HepG2 (cell line): ENCODE data around the gene SLC25A52. TPM values are rescaled to one million over a fixed set of nuclear protein-coding genes. Genes with fewer than 3 reads are reported as not detected.

ENCODE experiments used
- ATAC-seq: fragments of 200-7000 bp; cut with Tn5 transposase; 3 replicates; pipeline ENCODE4 v1.9.1; 2020; ENCODE audit warnings: mild to moderate bottlenecking, moderate library complexity
- BruUV-seq: library from RNA; stranded (reverse); fragments of 400-500 nt; replicated peaks from 2 replicates; lab custom pipeline; 2021; lab: Mats Ljungman, UMichigan
- CTCF ChIA-PET: fragments of 300-600 bp; formaldehyde crosslinking; extraction: SDS; loops from one replicate; lab custom pipeline; 2021; ENCODE audit warnings: low total read pairs, inconsistent platforms, low intra/inter-chr PET ratio; lab: Yijun Ruan, JAX
- POLR2A ChIA-PET: fragments of 350-600 bp; sonication (Branson Sonifier 250); formaldehyde crosslinking; loops from one replicate; lab custom pipeline; 2020; ENCODE audit warnings: antibody characterized with exemption, inconsistent platforms; lab: Yijun Ruan, JAX
- DNase-seq: peaks from one replicate; pipeline ENCODE4 v3.0.0-alpha.2; 2015; ENCODE audit warnings: low spot score
- FAIRE-seq: peaks from 3 replicates; lab custom pipeline; 2011; peaks lifted over from hg19 to GRCh38; lab: Jason Lieb, UNC
- H2AFZ ChIP-seq: one replicate; pipeline ENCODE4 v1.6.1; 2011; ENCODE audit warnings: low read length, inconsistent platforms
- H3K27ac ChIP-seq: fragments of 300-600 bp; 3 replicates; pipeline ENCODE4 v1.8.0; 2011; ENCODE audit warnings: mixed run types, mild to moderate bottlenecking, mixed read lengths, low read length, inconsistent platforms; ENCODE audit not compliant: insufficient read depth; ENCODE audit errors: extremely low read length
- H3K27me3 ChIP-seq, 2 experiments: fragments of 200-600 bp in 1 of 2; 2 replicates in 1 of 2; 3 replicates in 1 of 2; pipeline versions ENCODE4 v1.6.0 to v1.8.0; 2011; ENCODE audit warnings: low read length in 2 of 2, mild to moderate bottlenecking in 2 of 2, moderate library complexity in 2 of 2, inconsistent platforms in 1 of 2; ENCODE audit not compliant: insufficient read depth in 2 of 2, control insufficient read depth in 1 of 2
- H3K36me3 ChIP-seq, 2 experiments: fragments of 200-600 bp in 1 of 2; replicated peaks in 1 of 2; 2 replicates in 1 of 2; 3 replicates in 1 of 2; pipeline versions ENCODE4 v1.5.1 to v1.8.0; 2011; ENCODE audit warnings: low read length in 2 of 2, inconsistent platforms in 1 of 2; ENCODE audit not compliant: insufficient read depth in 2 of 2, control insufficient read depth in 1 of 2
- H3K4me1 ChIP-seq: 2 replicates; pipeline ENCODE4 v1.5.1; 2012; ENCODE audit warnings: low read length, inconsistent platforms; ENCODE audit not compliant: insufficient read depth
- H3K4me2 ChIP-seq: 2 replicates; pipeline ENCODE4 v1.6.0; 2011; ENCODE audit warnings: low read depth, low read length, inconsistent platforms
- H3K4me3 ChIP-seq, 3 experiments: fragments of 200-600 bp in 1 of 3; sonication (generic), shearing (Covaris generic) in 1 of 3; replicated peaks in 1 of 3; 2 replicates each; pipeline ENCODE4 v1.5.1; 2011 to 2016; ENCODE audit warnings: low read length in 3 of 3, inconsistent platforms in 2 of 3, low read depth in 2 of 3, mild to moderate bottlenecking in 2 of 3, control low read depth in 1 of 3, mixed read lengths in 1 of 3; ENCODE audit not compliant: insufficient read depth in 1 of 3
- H3K79me2 ChIP-seq: one replicate; pipeline ENCODE4 v1.6.1; 2011; ENCODE audit warnings: low read length, inconsistent platforms; ENCODE audit not compliant: insufficient read depth
- H3K9ac ChIP-seq: 2 replicates; pipeline ENCODE4 v1.6.0; 2011; ENCODE audit warnings: mild to moderate bottlenecking, low read depth, low read length, inconsistent platforms; ENCODE audit not compliant: insufficient read depth
- H3K9me3 ChIP-seq: 2 replicates; pipeline ENCODE4 v1.5.1; 2012; ENCODE audit warnings: mild to moderate bottlenecking, low read length
- H4K20me1 ChIP-seq: 2 replicates; pipeline ENCODE4 v1.6.0; 2011; ENCODE audit warnings: inconsistent platforms, mild to moderate bottlenecking, low read length, moderate library complexity; ENCODE audit not compliant: insufficient read depth
- CEBPG ChIP-seq: IDR thresholded peaks from 2 replicates; pipeline ENCODE4 v1.6.1; 2016
- FOSL2 ChIP-seq: sonication (generic); formaldehyde crosslinking; IDR thresholded peaks from 2 replicates; pipeline ENCODE4 v1.4.0; 2020; ENCODE audit warnings: missing genetic modification reagents
- HOXA7 ChIP-seq: sonication (generic); formaldehyde crosslinking; IDR thresholded peaks from 2 replicates; pipeline ENCODE4 v1.8.1; 2022; ENCODE audit warnings: mild to moderate bottlenecking, missing genetic modification reagents, moderate library complexity
- KAT2B ChIP-seq: fragments of 150-350 bp; IDR thresholded peaks from 2 replicates; pipeline ENCODE4 v1.6.1; 2014; ENCODE audit warnings: low read depth, low read length, borderline replicate concordance
- MYC ChIP-seq: sonication (generic); formaldehyde crosslinking; IDR thresholded peaks from 2 replicates; pipeline ENCODE4 v1.9.0; 2021; ENCODE audit warnings: missing genetic modification reagents, borderline replicate concordance
- MYNN ChIP-seq: sonication (generic); formaldehyde crosslinking; IDR thresholded peaks from 2 replicates; pipeline ENCODE4 v1.4.0; 2020; ENCODE audit warnings: mild to moderate bottlenecking, low read depth, missing genetic modification reagents
- MZF1 ChIP-seq: sonication (generic); formaldehyde crosslinking; IDR thresholded peaks from 2 replicates; pipeline ENCODE4 v1.8.1; 2023; ENCODE audit warnings: mild to moderate bottlenecking, missing genetic modification reagents, borderline replicate concordance
- NFRKB ChIP-seq: fragments of 450-650 bp; IDR thresholded peaks from 2 replicates; pipeline ENCODE4 v1.6.1; 2017
- RBM39 ChIP-seq: fragments of 200-400 bp; formaldehyde crosslinking; IDR thresholded peaks from one replicate; pipeline ENCODE4 v1.6.1; 2018; ENCODE audit warnings: antibody characterized with exemption, mild to moderate bottlenecking, low read depth, low read length; ENCODE audit not compliant: poor library complexity, severe bottlenecking
- SALL1 ChIP-seq: sonication (generic); formaldehyde crosslinking; IDR thresholded peaks from 2 replicates; pipeline ENCODE4 v1.8.0; 2022; ENCODE audit warnings: mild to moderate bottlenecking, missing genetic modification reagents
- SIN3B ChIP-seq: fragments of 150-350 bp; IDR thresholded peaks from 2 replicates; pipeline ENCODE4 v1.6.1; 2014; ENCODE audit warnings: low read length
- TCF7 ChIP-seq: sonication (generic); IDR thresholded peaks from 2 replicates; pipeline ENCODE4 v1.6.1; 2016; ENCODE audit warnings: antibody characterized with exemption, low read depth
- TP53 ChIP-seq: sonication (generic); formaldehyde crosslinking; conservative IDR thresholded peaks from 2 replicates; pipeline ENCODE4 v1.4.0; 2020; ENCODE audit warnings: missing genetic modification reagents
- ZC3H13 ChIP-seq: sonication (generic); formaldehyde crosslinking; IDR thresholded peaks from 2 replicates; pipeline ENCODE4 v1.8.1; 2023; ENCODE audit warnings: mild to moderate bottlenecking, missing genetic modification reagents, moderate library complexity
- ZMYM3 ChIP-seq: sonication (generic); formaldehyde crosslinking; IDR thresholded peaks from 2 replicates; pipeline ENCODE4 v1.5.1; 2020; ENCODE audit warnings: mild to moderate bottlenecking, missing genetic modification reagents
- ZNF207 ChIP-seq: fragments of 450-650 bp; IDR thresholded peaks from 2 replicates; pipeline ENCODE4 v1.6.1; 2016; ENCODE audit warnings: antibody characterized with exemption, borderline replicate concordance
- ZNF343 ChIP-seq: sonication (generic); formaldehyde crosslinking; IDR thresholded peaks from 2 replicates; pipeline ENCODE4 v1.4.0; 2020; ENCODE audit warnings: mild to moderate bottlenecking, missing genetic modification reagents
- ZNF552 ChIP-seq: sonication (generic); formaldehyde crosslinking; IDR thresholded peaks from 2 replicates; pipeline ENCODE4 v1.9.0; 2022; ENCODE audit warnings: missing genetic modification reagents, mild to moderate bottlenecking, borderline replicate concordance
- WGBS: methylation state at CpG from one replicate; pipeline ENCODE4 v1.1.6; 2017; ENCODE audit warnings: low lambda C conversion rate; 5-methylcytosine and 5-hydroxymethylcytosine counted together
- in situ Hi-C: cut with HindIII; loops from 2 replicates; pipeline ENCODE4 v1.10.0; 2017; ENCODE audit warnings: low pct_unique_long_range_greater_than_20kb; ENCODE audit not compliant: extremely low pct_ligation_motif_present
- intact Hi-C: fragments of 100-400 bp; cut with micrococcal nuclease; formaldehyde crosslinking; loops from one replicate; pipeline ENCODE4 v1.10.0; 2022; ENCODE audit not compliant: unreplicated experiment
- polyA plus RNA-seq, 8 experiments: library from polyadenylated mRNA; depleted of rRNA in 3 of 8; stranded (reverse) in 7 of 8; unstranded in 1 of 8; fragments of >200 nt; fragmentation: Illumina TruSeq in 4 of 8; extraction: Trizol in 4 of 8; gene quantifications; 2 replicates each; pipeline versions ENCODE4 v1.2.1 to v1.2.3, GENCODE V29; 2011 to 2016; ENCODE audit warnings: low read depth in 4 of 8, missing spikeins in 1 of 8, mixed read lengths in 1 of 8; ENCODE audit not compliant: insufficient read depth in 1 of 8
- total RNA-seq, 5 experiments: library from RNA; depleted of rRNA; stranded (reverse); fragments of >200 nt; fragmentation: Illumina TruSeq; extraction: Trizol; gene quantifications; 2 replicates each; pipeline ENCODE4 v1.2.3, GENCODE V29; 2016; ENCODE audit warnings: low read depth in 1 of 5
- TF ChIP-seq, protein P1 (sequence below): sonication (generic); formaldehyde crosslinking; IDR thresholded peaks from 2 replicates; pipeline ENCODE4 v1.4.0; 2020; ENCODE audit warnings: missing genetic modification reagents

The SLC25A52 gene
- total and polyA plus RNA-seq, 2 of the 13 experiments (the other 11 are each of a cell fraction or from before 2014, with no cell fraction given) = 0.46 TPM; not detected in 1

DNA sequence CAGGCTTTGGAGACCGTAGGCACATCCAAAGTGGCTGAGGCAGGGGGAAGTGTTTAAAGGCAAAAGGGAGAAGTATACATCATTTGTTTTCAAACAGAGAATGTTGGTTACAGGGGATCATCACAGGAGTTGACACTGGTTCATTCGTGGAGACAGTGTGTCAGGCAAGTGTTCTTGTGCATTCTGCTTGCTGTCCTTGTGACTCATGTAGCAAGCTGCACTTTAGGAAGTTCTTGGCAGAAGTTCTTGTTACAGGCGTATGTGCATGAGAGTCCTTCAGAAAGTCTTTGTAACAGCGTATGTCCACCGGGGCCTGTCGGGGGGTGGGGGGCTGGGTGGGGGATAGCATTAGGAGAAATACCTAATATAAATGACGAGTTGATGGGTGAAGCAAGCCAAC lies 39.8 kb downstream of the SLC25A52 start:
- no peak overlapping the region for H3K4me2 ChIP-seq
- ATAC-seq (no peak), FAIRE-seq (no peak), DNase-seq (no peak)
- intact Hi-C loops (loop anchor here (10.0 kb wide), 1 partner anchor 746 kb away; no protein-coding TSS in a partner anchor), in situ Hi-C loops (loop anchor here (5.0 kb wide), 1 partner anchor 164 kb away; no protein-coding TSS in a partner anchor)
- POLR2A ChIA-PET = no interaction called here
- no peak overlapping the region for H3K9ac ChIP-seq
- no peaks in the 10 kb centered on the region for H3K4me1 ChIP-seq
- no TSS peak for BruUV-seq
- H3K79me2 ChIP-seq = no peaks in the 10 kb centered on the region
- no peak for TF ChIP-seq SIN3B
- no peak for TF ChIP-seq ZMYM3 (CRISPR knock-in tag)
- no peak for TF ChIP-seq KAT2B
- TF ChIP-seq MYC = no peak
- no peak for TF ChIP-seq RBM39
- TF ChIP-seq TCF7 = no peak
- TF ChIP-seq FOSL2 = no peak
- no peak for TF ChIP-seq HOXA7 (CRISPR knock-in tag)
- no peak for TF ChIP-seq CEBPG (CRISPR knock-in tag)
- TF ChIP-seq ZC3H13 (CRISPR knock-in tag) = no peak
- no peak for TF ChIP-seq MZF1 (CRISPR knock-in tag)
- no peak for TF ChIP-seq SALL1
- TF ChIP-seq TP53 (CRISPR knock-in tag) = no peak
- TF ChIP-seq, protein P1, sequence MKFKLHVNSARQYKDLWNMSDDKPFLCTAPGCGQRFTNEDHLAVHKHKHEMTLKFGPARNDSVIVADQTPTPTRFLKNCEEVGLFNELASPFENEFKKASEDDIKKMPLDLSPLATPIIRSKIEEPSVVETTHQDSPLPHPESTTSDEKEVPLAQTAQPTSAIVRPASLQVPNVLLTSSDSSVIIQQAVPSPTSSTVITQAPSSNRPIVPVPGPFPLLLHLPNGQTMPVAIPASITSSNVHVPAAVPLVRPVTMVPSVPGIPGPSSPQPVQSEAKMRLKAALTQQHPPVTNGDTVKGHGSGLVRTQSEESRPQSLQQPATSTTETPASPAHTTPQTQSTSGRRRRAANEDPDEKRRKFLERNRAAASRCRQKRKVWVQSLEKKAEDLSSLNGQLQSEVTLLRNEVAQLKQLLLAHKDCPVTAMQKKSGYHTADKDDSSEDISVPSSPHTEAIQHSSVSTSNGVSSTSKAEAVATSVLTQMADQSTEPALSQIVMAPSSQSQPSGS = no peak
- TF ChIP-seq NFRKB = no peak
- TF ChIP-seq MYNN (CRISPR knock-in tag) = no peak
- no peak for TF ChIP-seq ZNF343 (CRISPR knock-in tag)
- no peak for TF ChIP-seq ZNF207
- no peak for TF ChIP-seq ZNF552 (CRISPR knock-in tag)
- H3K4me3 ChIP-seq = no peak overlapping the region
- WGBS = 34% methylated on average over 7 of the region's 7 CpGs
- H3K9me3 ChIP-seq = peaks cover 13% of the 10 kb centered on the region
- no peak overlapping the region for H2AFZ ChIP-seq
- H3K36me3 ChIP-seq = no peaks in the 10 kb centered on the region
- CTCF ChIA-PET = no interaction called here
- no peak overlapping the region for H3K27ac ChIP-seq
- no peaks in the 10 kb centered on the region for H4K20me1 ChIP-seq
- peaks cover 0 to 10% of the 10 kb centered on the region in 2 experiments; a peak in 3 of 5 replicates for H3K27me3 ChIP-seq
